Lower lobe of right lung (tissue), 2 donors: Measurements from ENCODE around the gene RAI14. TPM values are rescaled to one million over a fixed set of nuclear protein-coding genes. Genes with fewer than 3 reads are reported as not detected.
"Not testable (repeated sequence)": the region's sequence is repeated elsewhere in the genome, so short reads cannot be mapped to it uniquely, and the experiment has no call there.

Experiments used
- ATAC-seq, 2 donors: fragments of 200-7000 bp; cut with Tn5 transposase; one replicate each; pipeline ENCODE4 v1.9.1; 2020 to 2022; ENCODE audit warnings: mild to moderate bottlenecking in 2 of 2, moderate library complexity in 2 of 2
- DNase-seq: peaks from one replicate; pipeline ENCODE4 v3.0.0-alpha.2; 2020
- H3K27ac ChIP-seq: fragments of 200-600 bp; one replicate; pipeline ENCODE4 v1.8.0; 2022
- H3K27me3 ChIP-seq: fragments of 200-600 bp; one replicate; pipeline ENCODE4 v1.8.0; 2022; ENCODE audit warnings: low read depth
- H3K36me3 ChIP-seq: fragments of 200-600 bp; one replicate; pipeline ENCODE4 v1.8.0; 2022; ENCODE audit warnings: mild to moderate bottlenecking
- H3K4me1 ChIP-seq: fragments of 200-600 bp; one replicate; pipeline ENCODE4 v1.8.0; 2022
- H3K4me3 ChIP-seq: fragments of 200-600 bp; one replicate; pipeline ENCODE4 v1.8.0; 2022; ENCODE audit warnings: mild to moderate bottlenecking
- H3K9me3 ChIP-seq: fragments of 200-600 bp; one replicate; pipeline ENCODE4 v1.8.0; 2022
- intact Hi-C: fragments of 100-400 bp; cut with DNase I; formaldehyde crosslinking; loops from one replicate; pipeline ENCODE4 v1.11.0; 2022
- total RNA-seq: library from RNA; stranded (reverse); fragmentation: NEBNext Ultra II Directional; extraction: Animal tissue kit (Norgen Biotek cat#: 25700); gene quantifications from one replicate; pipeline ENCODE4 v1.2.1, GENCODE V29; 2021
- TF ChIP-seq, protein P1 (sequence below): fragments of 200-600 bp; IDR thresholded peaks from one replicate; pipeline ENCODE4 v1.8.0; 2022; ENCODE audit warnings: antibody characterized with exemption, mild to moderate bottlenecking
- donor health status: DM: no; HTN: yes; CAD: no; lungs with severe emphysema.

Gene RAI14
- total RNA-seq, 1 donor from 2014 or later, result 66.8 TPM

DNA sequence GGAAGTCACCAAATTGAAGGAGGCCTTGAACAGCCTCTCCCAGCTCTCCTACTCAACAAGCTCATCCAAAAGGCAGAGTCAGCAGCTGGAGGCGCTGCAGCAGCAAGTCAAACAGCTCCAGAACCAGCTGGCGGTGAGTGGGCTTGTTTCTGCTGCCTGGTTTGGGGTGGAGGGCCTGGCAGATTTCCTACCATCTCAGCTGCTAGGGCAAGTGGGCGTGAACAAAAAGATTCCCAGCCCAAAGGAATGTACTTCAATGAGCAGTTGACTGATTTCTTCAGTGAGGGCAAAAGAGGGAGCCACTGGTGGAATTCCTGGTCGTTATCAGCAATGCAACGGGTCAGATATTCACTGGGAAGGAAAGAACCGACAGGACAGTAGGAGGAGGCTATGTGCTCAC is 170.2 kb downstream of the RAI14 start:
- H3K9me3 ChIP-seq, result no peaks in the 10 kb centered on the region
- peak; percentile 38 to 48 for ATAC-seq
- intact Hi-C loops, result no loop called here
- DNase-seq, result no peak
- no peak overlapping the region for H3K27ac ChIP-seq
- TF ChIP-seq, protein P1, sequence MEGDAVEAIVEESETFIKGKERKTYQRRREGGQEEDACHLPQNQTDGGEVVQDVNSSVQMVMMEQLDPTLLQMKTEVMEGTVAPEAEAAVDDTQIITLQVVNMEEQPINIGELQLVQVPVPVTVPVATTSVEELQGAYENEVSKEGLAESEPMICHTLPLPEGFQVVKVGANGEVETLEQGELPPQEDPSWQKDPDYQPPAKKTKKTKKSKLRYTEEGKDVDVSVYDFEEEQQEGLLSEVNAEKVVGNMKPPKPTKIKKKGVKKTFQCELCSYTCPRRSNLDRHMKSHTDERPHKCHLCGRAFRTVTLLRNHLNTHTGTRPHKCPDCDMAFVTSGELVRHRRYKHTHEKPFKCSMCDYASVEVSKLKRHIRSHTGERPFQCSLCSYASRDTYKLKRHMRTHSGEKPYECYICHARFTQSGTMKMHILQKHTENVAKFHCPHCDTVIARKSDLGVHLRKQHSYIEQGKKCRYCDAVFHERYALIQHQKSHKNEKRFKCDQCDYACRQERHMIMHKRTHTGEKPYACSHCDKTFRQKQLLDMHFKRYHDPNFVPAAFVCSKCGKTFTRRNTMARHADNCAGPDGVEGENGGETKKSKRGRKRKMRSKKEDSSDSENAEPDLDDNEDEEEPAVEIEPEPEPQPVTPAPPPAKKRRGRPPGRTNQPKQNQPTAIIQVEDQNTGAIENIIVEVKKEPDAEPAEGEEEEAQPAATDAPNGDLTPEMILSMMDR, result no peak
- H3K4me1 ChIP-seq, result no peaks in the 10 kb centered on the region
- no peak overlapping the region for H3K4me3 ChIP-seq
- H3K36me3 ChIP-seq, result peaks cover 79% of the 10 kb centered on the region
- H3K27me3 ChIP-seq, result no peaks in the 10 kb centered on the region

DNA sequence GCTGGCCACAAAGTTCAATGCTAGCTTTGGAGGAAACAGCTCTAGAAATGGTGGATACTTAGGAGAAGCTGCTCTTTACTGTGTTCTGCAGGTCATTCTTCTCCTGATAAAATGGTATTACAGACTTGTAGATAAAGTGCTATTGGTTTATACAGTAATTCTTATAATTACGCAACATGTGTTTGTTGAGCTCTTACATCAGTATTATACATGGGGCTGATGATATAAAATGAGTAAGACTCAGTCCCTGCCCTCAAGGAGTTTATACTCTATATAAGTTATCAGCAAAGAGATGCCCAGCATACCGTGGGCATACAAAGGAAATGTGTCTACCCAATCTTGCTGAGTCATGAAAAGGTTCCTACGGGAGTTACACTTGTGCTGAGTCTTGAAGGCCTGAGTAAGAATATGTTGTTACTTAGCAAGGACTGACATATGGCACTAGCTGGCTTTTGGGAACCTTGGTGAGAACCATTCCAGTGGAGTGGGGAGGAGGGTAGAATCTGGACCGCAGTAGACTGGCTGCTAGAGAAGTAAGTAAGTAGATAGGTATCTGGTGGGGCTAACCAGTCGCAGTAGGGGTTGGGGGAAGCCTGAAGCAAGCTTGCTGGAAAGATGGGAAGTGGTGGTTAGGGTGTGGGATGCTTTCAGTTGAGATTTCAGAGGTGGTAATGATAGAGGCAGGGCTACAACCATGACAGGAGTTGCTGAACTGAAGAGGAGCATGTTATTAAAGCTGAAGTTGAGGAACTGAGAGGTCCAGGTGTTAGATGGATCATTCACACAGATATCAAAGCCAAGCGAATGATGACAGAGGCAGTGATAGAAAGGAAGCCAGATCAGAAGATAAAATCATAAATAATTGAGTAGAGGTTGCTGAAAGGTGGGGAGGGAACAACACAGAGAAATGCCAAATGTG is 171.7 kb downstream of the RAI14 start:
- TF ChIP-seq, protein P1, result no peak
- Histone ChIP-seq H3K27ac (no peak overlapping the region), H3K27me3 (no peaks in the 10 kb centered on the region), H3K9me3 (no peaks in the 10 kb centered on the region), H3K36me3 (peaks cover 78% of the 10 kb centered on the region), H3K4me3 (no peak overlapping the region), H3K4me1 (no peaks in the 10 kb centered on the region)
- DNase-seq (no peak), ATAC-seq (no peak)
- intact Hi-C loops, result no loop called here

DNA sequence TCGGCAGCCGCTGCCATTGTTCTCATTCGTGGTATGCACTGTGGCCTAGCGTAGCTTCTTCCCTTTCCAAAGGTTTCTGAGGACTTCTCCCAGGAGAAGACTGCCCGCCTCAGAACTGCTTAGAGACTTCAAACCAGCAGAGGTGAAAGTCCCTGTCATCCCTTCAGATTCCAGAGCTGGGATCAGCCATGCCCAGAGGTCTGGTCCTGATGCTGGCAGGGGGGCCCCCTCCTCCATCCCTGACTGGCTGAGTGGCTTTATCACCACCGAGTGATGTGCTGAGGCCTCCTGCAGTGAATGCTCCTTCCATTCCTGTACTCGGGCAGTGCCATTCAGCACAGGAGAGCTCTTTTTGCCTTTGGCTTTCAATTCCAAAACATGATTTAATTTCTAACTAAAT is 174.7 kb downstream of the RAI14 start:
- DNase-seq, H3K27me3 ChIP-seq, ATAC-seq, H3K4me3 ChIP-seq, intact Hi-C loops, H3K9me3 ChIP-seq, H3K27ac ChIP-seq: not testable (repeated sequence)
- peaks cover 50% of the 10 kb centered on the region for H3K36me3 ChIP-seq
- H3K4me1 ChIP-seq, result peaks cover 14% of the 10 kb centered on the region

DNA sequence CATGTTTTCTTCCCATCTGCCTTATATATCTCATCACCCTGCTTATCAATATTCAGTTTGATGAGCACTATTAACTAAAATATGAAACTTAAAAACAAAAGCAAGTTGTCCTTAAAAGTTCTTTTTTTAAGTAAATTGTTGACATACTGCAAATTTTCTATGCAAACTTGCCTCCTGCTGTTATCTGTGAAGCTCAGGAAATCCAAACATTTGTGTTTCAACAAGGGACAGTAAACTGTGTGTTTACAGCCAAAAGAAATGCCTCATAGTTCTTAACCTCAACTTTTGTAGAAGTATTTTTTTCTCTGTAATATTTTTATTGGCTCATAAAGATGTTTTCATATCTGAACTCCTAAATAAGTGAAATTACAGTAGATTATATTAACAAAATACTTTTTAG is 175.2 kb downstream of the RAI14 start:
- no peaks in the 10 kb centered on the region for H3K27me3 ChIP-seq

DNA sequence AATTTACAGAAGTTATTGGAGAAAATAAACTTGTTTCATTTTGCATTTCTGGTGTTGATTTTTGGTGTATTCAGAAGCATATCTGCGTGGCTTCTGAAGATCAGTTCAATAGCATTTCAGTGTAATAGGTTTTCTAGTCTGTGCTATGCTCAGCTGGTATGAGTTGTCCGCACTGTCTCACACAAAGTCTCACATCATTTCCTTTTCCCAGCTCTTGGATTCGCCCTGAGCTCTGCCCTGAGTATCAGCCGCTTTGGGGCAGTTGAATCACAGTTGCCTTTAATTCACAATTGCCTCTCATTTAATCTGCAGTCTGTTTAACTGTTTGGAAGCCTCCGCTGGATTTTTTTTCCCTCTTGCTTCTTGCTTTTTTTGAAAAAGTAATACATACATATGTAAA is 176.4 kb downstream of the RAI14 start:
- no peak for DNase-seq
- no peak for ATAC-seq
- intact Hi-C loops, result no loop called here
- Histone ChIP-seq H3K27me3 (no peaks in the 10 kb centered on the region), H3K36me3 (peaks cover 36% of the 10 kb centered on the region), H3K9me3 (no peaks in the 10 kb centered on the region), H3K27ac (no peak overlapping the region), H3K4me1 (peaks cover 14% of the 10 kb centered on the region), H3K4me3 (no peak overlapping the region)
- TF ChIP-seq, protein P1, result no peak

More for the DNA sequence above, 175.2 kb downstream of the RAI14 start:
- peaks cover 49% of the 10 kb centered on the region for H3K36me3 ChIP-seq
- ATAC-seq (no peak), DNase-seq (no peak)
- H3K9me3 ChIP-seq, result no peaks in the 10 kb centered on the region
- H3K4me1 ChIP-seq, result peaks cover 14% of the 10 kb centered on the region
- H3K4me3 ChIP-seq, result no peak overlapping the region
- TF ChIP-seq, protein P1, result no peak
- intact Hi-C loops, result no loop called here
- no peak overlapping the region for H3K27ac ChIP-seq

DNA sequence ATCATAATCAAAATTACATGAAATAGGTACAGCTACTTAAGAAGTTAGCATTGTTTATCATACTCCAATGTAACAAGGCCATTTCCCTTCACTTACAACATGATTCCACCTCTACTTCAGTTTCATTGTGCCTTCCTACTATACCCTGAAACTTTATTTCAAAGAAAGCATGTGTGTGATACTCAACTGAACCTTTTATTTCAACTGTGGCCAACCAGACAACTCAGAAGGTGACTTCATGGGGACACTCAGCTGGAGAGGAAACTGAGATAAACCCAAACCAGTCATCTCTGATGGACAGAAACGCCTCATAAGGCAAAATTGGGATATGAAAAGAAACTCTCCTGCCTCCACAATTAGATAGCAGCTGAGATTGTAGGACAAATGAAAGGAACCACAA is 177.0 kb downstream of the RAI14 start:
- intact Hi-C loops, result no loop called here

More for the DNA sequence above, 177.0 kb downstream of the RAI14 start:
- ATAC-seq (no peak), DNase-seq (no peak)
- TF ChIP-seq, protein P1, result no peak
- Histone ChIP-seq H3K27ac (no peak overlapping the region), H3K27me3 (no peaks in the 10 kb centered on the region), H3K4me3 (no peak overlapping the region), H3K4me1 (peaks cover 14% of the 10 kb centered on the region), H3K36me3 (peaks cover 31% of the 10 kb centered on the region), H3K9me3 (no peaks in the 10 kb centered on the region)
